Stimulated activated CD4-positive, alpha-beta T cell treated with anti-CD3 and anti-CD28 coated beads, Interleukin-4, amount 100 ng/mL, for 4 hours (primary cell): Measurements from ENCODE around the gene NPY4R2.
"Not testable (repeated sequence)": the region's sequence is repeated elsewhere in the genome, so short reads cannot be mapped to it uniquely, and the experiment has no call there.

Experiments
- DNase-seq, 2 experiments: peaks; one replicate each; pipeline ENCODE4 v3.0.0-alpha.2; 2020

NPY4R2 gene

DNA sequence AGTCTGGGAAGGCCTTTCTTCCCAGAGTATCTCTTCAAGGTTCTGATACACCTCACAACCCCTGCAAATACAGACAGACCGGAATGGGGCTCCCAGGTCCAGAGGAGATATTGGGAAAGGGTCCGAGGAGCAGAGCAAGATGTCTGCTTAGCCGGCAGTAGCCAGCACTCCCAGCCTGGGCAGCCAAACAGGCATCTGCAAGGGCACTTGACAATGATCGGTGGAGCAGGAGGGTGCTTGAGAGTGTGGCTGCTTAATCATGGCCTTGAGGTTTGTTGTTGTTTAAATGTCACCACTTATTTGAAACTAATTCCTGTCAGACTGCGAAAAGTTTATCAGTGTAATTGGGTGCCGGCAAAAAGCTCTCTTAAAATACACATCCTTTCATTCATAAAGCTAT lies 15.0 kb downstream of the NPY4R2 start:
- DNase-seq: not testable (repeated sequence)

DNA sequence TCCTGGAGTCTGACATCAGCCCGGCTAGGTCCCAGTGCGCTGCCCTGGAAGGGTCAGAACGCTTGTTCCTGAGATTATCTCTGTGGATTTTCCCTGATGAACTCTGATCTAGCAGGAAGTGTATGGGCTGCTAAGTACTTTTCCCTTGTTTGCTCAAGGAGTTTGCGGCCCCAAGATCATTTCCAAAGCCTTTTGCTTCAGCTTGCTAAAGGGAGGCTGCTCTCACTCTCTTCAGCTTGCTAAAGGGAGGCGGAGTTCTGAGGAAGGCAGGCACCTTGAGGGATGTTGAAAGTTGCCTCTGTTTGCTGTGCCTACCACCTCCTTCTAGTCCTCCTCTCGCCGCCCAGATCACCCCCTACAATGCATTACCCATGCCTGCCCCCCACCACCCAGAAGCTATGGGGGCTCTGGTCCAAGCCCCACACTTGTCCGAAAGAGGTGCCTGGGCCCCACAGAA lies 18.3 kb downstream of the NPY4R2 start:
- DNase-seq: not testable (repeated sequence)

DNA sequence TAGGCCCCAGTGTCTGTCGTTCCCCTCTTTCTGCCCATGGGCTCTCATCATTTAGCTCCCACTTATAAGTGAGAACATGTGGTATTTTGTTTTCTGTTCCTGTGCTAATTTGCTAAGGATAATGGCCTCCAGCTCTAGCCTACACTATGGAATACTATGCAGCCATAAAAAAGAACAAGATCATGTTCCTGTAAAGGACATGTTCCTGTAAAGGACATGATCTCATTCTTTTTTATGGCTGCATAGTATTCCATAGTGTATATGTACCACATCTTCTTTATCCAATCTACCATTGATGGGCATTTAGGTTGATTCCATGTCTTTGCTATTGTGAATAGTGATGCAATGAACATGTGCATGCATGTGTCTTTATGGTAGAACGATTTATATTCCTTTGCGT lies 19.2 kb downstream of the NPY4R2 start:
- not testable (repeated sequence) for DNase-seq

GRCh38 chr10:47940821-47941220 lies 22.4 kb downstream of the NPY4R2 start:
- not testable (repeated sequence) for DNase-seq

DNA sequence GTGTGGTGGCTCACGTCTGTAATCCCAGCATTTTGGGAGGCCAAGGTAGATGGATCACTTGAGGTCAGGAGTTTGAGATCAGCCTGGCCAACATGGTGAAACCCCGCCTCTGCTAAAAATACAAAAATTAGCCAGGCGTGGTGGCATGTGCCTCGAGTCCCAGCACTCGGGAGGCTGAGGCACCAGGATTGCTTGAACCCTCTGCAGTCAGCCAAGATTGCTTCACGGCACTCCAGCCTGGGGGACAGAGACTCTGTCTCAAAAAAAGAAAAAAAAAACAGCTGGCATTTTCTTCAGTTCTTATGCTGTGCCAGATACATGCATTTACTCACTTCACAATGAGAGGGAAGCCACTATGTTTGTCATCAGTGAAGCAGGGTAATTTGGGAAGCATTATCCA lies 22.9 kb downstream of the NPY4R2 start:
- DNase-seq: not testable (repeated sequence)

DNA sequence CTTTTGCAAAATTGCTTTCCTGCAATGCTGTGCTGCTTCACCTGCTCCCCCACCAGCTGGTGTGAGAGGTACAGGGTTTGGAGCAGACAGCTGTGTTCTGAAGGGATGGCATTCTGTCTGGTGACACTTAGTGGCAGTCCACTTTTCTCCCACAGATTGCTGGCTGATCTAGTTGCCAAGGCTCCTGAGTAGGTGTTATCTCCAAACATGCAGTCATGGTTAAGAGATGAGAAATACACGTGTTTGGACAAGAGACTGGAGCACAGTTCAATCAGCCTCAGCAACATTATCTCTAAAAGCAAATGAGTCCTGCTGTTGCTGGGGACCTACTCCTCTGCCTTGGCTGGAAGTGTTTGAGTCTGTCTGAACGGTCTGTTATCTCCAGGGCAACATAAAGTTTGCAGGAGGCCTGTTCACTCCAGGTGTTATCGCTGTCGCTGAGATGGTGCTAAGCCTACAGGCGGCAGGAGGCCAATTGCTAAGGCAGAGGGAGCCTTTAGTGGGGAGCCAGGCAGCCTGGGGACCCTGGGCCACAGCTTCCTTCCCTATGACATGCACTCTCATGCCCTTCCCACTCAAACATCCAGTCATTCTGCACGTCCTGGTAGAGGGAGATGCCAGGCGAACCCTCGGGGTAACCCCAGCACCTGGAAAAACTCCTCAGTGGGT lies 24.0 kb downstream of the NPY4R2 start:
- DNase-seq: not testable (repeated sequence)

GRCh38 chr10:47943328-47943727 lies 24.9 kb downstream of the NPY4R2 start:
- DNase-seq: not testable (repeated sequence)

DNA sequence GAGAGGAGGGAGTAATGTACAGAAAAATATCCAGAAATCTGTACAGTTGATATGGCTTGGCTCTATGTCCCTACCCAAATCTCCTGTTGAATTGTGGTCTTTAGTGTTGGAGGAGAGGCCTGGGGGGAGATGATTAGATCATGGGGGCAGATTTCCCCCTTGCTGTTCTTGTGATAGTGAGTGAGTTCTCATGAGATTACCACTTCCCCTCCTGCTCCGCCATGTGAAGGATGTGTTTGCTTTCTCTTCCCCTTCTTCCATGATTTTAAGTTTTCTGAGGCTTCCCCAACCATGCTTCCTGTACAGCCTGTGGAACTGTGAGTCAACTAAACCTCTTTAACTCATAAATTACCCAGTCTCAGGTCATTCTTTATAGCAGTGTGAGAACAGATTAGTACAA lies 29.0 kb downstream of the NPY4R2 start:
- DNase-seq: not testable (repeated sequence)

- DNase-seq: not testable (repeated sequence)
Observed at GRCh38 chr10:47957158-47957557, 38.7 kb downstream of the NPY4R2 start.

DNA sequence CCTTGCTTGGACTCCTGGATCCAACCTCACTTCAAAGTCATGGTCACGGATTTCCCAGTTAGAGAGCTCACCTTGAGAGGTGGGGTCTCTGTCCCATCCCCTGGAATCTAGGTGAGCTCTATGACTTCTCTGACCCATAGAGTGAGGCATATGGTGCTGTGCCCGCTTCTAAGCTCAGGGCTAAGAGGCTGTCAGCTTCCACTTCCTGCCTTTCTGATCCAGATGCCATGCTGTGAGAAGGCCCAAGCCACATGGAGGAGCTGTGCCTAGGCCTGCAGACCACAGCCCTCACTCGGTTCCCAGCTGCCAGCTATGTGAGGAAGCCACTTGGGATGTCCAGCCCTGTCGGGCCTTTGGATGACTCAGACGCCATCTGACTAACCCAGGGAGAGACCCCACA lies 41.2 kb downstream of the NPY4R2 start:
- DNase-seq: not testable (repeated sequence)

DNA sequence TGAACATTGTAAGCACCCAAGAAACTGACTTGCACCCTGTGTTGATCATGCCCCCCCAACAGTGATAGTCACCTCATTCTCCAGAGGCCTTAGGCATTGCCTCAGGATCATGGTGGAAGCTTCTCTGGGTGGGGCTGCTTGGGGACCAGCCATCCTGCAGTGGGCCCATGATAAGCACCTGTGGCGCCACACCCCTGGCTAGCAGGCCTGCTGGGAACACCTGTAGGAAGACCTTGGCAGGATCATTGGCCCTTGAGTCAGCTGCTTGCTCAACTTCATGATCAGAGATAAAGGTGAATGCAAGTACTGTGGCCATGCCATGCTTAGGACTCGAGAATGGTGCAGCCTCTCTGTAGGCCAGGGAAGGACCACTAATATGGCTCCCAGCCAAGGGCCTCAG lies 42.2 kb downstream of the NPY4R2 start:
- not testable (repeated sequence) for DNase-seq

DNA sequence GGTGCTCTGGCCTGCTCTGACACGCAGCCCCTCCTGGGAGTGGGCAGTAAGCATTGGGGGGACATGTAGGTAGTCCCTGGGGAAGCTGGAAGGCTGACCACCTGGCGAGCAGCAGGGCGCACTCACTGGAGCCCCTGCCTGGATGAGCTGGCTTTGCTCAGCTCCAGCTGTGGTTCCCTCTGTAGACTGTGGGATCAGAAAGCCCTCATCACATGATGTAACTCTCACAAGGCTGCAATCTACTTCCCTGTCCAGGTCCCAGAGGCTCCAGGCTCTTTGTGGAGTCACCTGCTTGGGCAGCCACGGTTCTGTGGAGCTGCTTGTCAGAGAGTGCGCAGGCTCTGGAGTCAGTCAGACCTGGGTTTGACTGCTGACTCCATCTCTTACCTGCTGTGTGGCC lies 44.3 kb downstream of the NPY4R2 start:
- DNase-seq: not testable (repeated sequence)

DNA sequence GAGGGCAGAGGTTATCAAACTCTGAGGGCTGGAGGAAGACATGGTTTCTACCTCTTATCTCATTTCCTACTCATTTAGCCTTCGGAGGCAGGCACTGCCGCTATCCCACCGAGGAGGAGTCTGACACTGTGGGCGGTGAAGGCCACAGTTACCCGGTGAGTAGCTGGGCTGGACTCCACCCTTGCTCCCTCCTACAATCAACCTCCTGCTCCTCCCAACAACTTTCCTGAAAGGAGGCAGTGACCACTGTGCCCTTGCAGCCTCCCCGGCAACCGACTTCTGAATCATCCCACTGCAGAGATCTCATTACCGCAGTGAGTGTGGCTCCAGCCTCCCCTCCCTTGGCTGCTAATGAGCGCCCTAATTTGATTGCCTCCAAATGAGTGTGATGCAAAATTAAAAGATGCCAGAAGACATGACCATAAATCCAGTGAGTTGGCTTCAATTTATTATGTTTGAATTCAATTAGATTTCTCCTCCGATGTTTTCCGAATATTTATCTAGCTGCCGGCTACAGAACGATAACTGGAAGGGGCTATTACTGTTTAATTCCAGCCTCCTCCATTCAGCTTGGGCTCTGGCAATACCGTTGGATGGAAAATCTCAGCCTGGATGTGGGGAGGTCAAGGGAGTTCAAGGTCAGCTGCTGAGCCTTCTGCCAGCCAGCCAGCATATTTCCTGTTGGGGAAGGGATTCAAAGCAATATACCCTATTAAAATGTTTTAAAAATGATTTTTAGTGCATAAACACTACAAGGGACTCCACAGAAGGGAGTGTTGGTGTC lies 46.0 kb downstream of the NPY4R2 start:
- DNase-seq: not testable (repeated sequence)

DNA sequence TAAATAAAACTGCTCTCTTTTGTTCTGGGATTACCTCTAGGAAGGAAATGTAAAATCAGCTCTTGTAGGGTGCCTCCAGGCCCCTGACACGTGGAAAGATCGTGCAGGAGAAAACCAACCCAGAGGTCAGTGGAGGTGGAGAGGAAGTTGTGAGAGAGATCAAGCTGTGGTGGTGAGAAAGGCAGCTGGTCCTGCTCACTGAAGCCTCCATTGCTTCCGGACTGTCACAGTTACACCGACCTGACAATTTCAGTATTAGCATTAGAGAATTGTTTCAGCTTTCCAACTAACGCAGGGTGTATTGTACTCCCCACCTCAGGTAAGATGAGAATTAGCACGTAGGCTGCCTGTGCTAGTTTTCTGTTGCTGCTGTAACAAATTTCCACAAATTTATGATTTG lies 50.5 kb downstream of the NPY4R2 start:
- not testable (repeated sequence) for DNase-seq

- DNase-seq: not testable (repeated sequence)
Observed at GRCh38 chr10:47970047-47970446, 51.6 kb downstream of the NPY4R2 start.

- DNase-seq: not testable (repeated sequence)
Observed at GRCh38 chr10:47971598-47971997, 53.1 kb downstream of the NPY4R2 start.

DNA sequence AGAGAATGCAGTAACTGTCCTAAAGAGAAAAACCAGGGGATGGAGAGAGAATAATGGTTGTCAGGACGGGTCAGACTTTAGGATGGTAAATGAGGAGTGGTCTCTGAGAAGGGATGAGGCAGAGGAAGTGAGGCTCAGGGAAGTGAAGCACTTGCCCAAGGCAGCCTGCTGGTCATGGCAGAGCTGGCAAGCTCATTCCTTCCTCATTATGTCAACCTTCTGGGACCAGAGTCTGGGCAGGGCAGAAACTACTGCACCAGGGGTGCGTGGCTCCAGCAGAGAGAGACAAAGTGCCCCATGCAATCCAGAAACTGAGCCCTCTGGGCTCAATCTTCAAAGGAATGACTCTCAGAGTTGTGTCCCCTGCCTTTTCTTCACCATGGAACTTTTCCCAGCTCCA lies 53.6 kb downstream of the NPY4R2 start:
- DNase-seq: not testable (repeated sequence)
